ENCODE measurements around the gene SLC2A9.

The SLC2A9 gene

DNA sequence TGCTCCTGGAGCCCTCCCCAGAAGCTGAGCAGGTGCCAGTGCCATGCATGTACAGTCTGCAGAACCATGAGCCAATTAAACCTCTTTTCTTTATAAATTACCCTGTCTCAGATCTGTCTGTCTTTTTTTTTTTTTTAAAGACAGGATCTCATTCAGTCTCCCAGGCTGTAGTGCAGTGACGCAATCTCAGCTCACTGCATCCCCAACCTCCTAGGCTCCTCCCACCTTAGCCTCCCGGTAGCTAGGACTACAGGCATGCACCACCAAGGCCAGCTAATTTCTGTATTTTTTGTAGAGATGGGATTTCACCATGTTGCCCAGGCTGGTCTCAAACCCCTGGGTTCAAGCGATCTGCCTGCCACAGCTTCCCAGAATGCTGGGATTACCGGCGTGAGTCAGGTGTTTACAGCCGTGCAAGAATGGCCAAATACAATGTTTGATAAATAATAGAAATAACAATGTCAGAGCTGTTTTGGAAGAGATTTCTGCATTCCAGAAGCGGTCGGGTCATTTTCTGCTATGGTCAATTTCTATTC, 68.8 kb downstream of the SLC2A9 start:
- no peak for DNase-seq

GRCh38 chr4:9949573-9949972, 71.7 kb downstream of the SLC2A9 start:
- no peak for DNase-seq

DNA sequence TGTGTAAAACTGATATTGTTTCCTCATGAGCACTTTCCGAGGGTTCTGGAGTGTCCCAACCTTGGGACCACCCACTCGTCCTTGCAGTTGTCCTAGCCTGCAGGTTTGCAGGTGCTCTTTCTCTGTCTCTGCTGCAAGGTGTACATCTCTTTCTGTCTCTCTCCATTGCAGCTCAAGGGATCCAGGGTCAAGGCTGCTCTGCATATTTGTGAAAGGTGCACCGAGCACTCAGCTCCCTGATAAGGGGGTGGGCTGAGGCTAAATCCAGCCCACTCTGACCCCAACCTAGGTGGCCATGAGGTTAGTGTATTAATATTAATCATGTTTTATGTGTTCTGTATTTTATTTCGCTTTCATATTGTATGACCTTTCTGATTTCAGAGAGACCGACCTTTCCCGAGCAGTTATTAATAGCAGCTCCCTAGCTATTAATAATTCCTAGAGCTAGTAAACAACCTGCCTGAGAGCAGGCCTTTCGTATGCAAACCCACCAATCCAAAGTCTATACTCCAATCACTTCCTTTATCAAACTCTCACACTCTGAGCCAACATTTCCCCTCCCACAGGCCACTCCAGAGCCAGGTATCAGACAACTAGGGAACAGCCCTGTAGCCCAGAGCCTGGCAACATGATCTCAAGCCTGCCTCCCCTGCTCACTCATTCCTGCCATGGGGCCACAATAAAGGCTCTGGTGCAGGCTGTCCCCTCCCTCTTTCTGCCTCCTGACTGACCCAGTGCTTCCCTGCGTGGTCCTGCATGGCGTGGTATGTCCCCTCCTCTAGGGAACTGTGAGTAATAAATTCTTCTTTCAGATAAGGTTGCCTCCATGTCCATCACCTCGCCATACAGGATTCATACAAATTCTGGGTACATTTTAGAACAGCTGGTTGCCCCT, 73.9 kb downstream of the SLC2A9 start:
- DNase-seq: no peak

- DNase-seq: no peak
Observed at GRCh38 chr4:9946170-9946569, 75.1 kb downstream of the SLC2A9 start.

DNA sequence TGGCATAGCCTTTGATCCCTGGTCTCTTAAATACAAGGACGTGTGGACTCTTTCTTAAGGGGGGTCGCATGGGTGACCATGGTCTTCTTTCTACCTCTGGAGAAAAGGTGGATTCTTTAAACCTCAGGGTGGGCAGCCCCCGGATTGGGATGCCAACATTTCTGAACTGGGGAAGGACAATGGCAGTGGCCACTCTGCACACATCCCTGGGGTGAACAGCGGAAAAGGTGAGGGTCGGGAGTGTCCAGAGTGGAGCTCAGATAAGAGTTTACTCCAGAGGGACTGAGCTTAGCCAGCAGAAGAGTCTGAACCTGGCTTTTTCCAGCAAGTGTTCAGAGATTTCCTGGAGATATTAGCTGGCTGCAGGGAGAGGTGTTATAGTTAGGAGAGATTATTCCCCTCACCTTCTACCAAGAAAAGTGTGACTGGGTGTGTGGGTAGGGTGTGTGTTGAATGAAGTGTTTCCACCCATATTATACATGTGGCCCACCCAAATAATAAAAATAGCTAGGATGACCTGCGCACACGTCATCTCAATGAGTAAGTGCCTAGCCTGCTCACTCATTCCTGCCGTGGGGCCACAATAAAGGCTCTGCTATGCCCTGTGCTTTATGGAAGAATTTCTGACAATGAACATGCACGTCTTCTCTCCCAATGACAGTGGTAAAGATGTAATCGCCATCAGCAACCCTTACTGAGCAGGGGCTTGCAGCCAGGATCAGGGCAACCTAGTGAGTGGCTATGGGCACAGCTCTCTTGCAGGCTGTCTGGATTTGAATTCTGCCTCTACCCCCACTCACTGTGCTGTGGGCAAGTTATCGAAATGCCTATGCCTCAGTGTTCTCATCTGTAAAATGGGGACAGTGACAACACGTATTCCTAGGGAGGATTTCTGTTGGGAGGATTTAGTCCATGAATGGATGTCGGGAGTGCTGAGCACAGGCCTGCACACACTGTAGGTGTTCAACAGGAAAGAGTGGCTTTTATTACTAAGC, 76.6 kb downstream of the SLC2A9 start:
- no peak for DNase-seq

DNA sequence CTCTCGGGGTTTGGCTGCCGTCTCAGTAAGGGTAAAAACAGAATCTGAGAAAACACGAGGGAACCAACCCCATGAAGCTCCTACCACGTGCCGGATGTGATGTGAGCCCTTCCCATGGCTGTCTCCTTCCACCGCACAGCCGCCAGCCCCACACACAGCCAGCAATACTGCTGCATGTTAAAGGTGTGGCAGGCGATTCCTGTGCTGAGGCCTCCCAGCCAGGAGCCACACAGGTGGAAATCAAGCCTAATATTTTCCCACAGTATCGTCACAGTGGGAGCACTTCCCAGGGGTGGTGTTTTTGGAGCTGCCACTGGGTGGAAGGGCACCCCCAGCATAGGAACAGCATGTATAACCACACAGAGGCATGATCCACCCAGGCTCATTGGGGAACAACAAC, 77.5 kb downstream of the SLC2A9 start:
- no peak for DNase-seq

GRCh38 chr4:9942921-9943600, 78.2 kb downstream of the SLC2A9 start:
- DNase-seq: no peak

DNA sequence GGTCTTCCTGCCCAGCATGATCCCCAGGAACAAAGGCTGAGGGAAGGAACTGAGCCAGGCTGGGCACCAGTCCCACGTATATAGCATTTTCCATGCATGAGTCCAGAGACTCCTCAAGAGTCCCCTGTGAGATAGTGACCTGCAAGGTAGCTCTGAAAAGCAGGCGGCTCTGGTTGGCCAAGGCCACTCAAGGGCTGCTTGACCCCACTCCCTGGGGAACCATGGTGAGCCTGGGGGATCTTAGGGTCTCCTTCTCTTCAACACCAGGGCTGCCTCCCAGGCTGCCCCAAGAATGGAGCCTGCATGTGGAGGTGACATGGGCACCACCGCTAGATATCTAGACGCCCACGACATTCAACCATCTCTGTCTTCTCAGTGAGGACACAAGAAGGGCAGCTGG, 79.2 kb downstream of the SLC2A9 start:
- DNase-seq: no peak

- no peak for DNase-seq
Observed at GRCh38 chr4:9940041-9940440, 81.3 kb downstream of the SLC2A9 start.

DNA sequence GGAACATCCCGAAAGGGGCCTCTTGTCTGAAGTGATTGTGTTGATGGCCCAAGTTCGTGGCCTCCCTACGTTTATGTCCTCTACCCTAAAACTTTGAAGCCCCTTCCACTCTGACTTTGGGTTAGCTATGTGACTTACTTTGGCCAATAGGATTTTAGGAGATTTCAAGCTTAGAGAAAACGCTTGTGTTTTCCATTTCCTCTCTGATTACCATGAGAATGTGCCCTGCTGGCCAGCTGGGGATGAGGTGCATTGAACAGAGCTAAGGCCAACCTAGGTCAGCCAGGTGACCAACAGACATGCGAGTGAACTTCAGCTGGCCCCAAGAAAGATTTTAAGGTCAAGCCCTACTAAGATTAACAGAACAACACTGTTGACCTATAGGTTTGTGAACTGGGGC, 82.4 kb downstream of the SLC2A9 start:
- DNase-seq: no peak

GRCh38 chr4:9937078-9937477, 84.2 kb downstream of the SLC2A9 start:
- DNase-seq: no peak

DNA sequence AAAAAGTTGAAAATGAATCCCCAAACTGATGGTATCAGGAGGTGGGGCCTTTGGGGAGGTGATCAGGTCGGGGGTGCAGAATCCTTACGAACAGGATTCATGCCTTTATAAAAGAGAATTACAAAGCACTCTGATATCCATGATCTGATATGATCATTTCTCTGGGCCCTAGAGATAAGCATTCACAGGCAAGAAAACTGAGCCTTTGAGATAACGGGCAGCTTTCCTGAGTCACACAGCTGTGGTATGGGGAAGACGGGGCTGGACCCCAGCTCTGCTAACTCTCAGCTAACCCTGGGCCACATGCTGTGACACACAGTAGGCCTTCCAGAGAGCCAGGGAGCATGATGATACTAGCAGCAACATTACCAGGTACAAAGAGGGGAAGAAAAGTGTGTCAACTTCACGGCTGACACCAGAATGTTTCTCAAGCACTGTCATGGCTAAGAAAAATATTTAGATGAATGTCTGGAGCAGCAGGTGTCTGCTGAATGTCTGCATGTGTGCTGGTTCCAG, 85.1 kb downstream of the SLC2A9 start:
- DNase-seq: no peak

DNA sequence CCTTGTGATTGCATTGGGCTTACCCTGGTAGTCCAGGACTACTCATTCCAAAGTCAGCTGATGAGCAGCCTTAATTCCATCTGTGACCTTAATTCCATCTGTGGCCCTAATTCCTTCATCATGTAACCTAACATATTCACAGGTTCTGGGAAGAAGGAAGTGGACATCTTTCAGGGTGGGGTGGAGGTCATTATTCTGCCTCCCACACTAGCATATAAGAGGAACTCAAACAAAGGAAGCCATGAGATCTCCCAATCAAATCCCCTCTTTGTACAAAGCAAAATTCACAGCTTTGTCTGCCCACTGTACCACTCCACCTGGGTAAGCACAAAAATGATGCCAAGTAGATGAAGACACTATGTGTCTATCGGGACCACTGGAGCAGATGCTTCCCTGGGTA, 87.3 kb downstream of the SLC2A9 start:
- DNase-seq: no peak

- no peak for DNase-seq
Observed at GRCh38 chr4:9933184-9933583, 88.1 kb downstream of the SLC2A9 start.

- DNase-seq: no peak
Observed at GRCh38 chr4:9932771-9933170, 88.5 kb downstream of the SLC2A9 start.

GRCh38 chr4:9931146-9931545, 90.2 kb downstream of the SLC2A9 start:
- no peak for DNase-seq

- DNase-seq: no peak
Observed at GRCh38 chr4:9929111-9929510, 92.2 kb downstream of the SLC2A9 start.

DNA sequence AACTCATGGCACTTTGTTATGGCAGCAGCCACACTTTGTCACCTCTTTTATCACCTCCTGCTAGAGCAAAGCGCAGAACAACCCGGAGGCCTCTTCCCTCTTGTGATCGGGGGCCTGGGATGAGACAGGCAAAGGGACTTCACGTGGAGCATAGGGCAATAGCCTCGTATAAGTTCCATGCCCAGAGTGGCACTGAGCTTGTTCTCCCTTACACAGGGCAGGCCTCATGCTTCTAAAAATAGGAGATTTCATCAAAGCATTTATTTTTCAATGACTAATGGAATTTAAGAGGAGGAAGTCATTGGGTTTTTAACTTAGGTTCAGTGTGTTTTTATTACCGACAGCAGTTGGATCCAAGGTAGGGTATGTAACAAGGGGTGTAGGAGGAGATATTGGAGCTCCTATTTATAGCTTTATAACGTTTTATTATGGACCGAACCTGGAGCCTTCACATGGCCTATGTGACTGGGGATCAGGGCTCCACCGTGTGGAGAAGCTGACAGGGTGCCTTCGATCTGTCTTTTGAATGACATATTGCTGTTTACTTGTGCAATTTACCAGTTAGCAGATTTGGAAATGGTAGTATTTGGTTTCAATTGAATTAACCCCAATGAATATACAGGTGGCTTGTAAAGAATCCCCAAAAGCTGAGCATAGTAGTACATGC, 93.8 kb downstream of the SLC2A9 start:
- DNase-seq: no peak

- no peak for DNase-seq
Observed at GRCh38 chr4:9926586-9926985, 94.7 kb downstream of the SLC2A9 start.

DNA sequence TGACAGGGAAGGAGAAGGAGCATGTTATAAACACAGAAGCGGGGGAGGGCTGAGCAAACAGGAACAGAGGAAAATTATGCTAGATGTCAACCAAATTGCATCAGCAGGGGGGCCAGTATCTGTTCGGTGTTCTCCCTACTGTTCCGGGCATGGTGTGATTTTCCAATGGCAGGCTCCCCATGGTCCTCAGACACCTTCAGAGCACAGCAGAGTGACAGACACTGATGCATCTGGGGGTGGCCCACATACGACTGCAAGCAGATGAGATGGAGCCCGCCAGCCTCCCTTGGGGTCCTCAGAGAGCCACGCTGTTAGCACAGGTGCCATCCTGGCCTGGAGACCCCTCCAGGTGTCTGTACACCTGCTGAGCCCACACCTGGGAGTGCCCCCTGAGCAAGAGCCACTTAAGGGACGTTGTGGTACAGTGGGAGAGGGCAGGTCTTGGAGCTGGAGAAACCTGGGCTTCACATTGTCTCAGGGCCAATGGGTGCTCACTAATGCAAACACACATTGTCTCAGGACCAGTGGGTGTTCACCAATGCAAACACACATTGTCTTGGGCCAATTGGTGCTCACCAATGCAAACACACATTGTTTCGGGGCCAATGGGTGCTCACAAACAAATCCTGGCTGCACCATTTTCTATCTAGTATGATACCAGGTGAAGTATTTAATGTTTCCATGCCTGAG, 95.4 kb downstream of the SLC2A9 start:
- DNase-seq: no peak

GRCh38 chr4:9924750-9925149, 96.5 kb downstream of the SLC2A9 start:
- no peak for DNase-seq
